ENCODE results near the gene LRRC4C. TPM values are rescaled to one million over a fixed set of nuclear protein-coding genes. Genes with fewer than 3 reads are reported as not detected.

LRRC4C gene
- total RNA-seq, 1 donor from 2014 or later: 0.41 TPM

- Histone ChIP-seq H3K36me3 (no peaks in the 10 kb centered on the region), H3K27me3 (ENCODE audit: low read depth) (no peaks in the 10 kb centered on the region), H3K4me1 (no peaks in the 10 kb centered on the region), H3K9me3 (replicated peaks) (peaks cover 4% of the 10 kb centered on the region), H3K27ac (replicated peaks) (no peak overlapping the region), H3K4me3 (no peak overlapping the region)
- intact Hi-C loops (cut with micrococcal nuclease): no loop called here
- TF ChIP-seq CTCF (IDR thresholded peaks at IDR 0.05; ENCODE audit: borderline replicate concordance): no peak
- DNase-seq: no peak
Measured at GRCh38 chr11:41245184-41245583, 214.3 kb downstream of the LRRC4C start.

GRCh38 chr11:41237382-41237781 is 222.1 kb downstream of the LRRC4C start:
- Histone ChIP-seq H3K4me3 (no peak overlapping the region), H3K27me3 (ENCODE audit: low read depth) (no peaks in the 10 kb centered on the region), H3K36me3 (no peaks in the 10 kb centered on the region), H3K9me3 (replicated peaks) (peaks cover 4% of the 10 kb centered on the region), H3K27ac (replicated peaks) (no peak overlapping the region), H3K4me1 (no peaks in the 10 kb centered on the region)
- no peak for TF ChIP-seq CTCF (IDR thresholded peaks at IDR 0.05; ENCODE audit: borderline replicate concordance)
- DNase-seq: no peak
- intact Hi-C loops (cut with micrococcal nuclease): no loop called here

GRCh38 chr11:41235668-41236067 is 223.8 kb downstream of the LRRC4C start:
- H3K9me3 ChIP-seq (replicated peaks): no peaks in the 10 kb centered on the region
- no peak overlapping the region for H3K4me3 ChIP-seq
- H3K27me3 ChIP-seq (ENCODE audit: low read depth): no peaks in the 10 kb centered on the region
- H3K4me1 ChIP-seq: no peaks in the 10 kb centered on the region
- no peaks in the 10 kb centered on the region for H3K36me3 ChIP-seq
- no peak overlapping the region for H3K27ac ChIP-seq (replicated peaks)
- intact Hi-C loops (cut with micrococcal nuclease): no loop called here
- no peak for TF ChIP-seq CTCF (IDR thresholded peaks at IDR 0.05; ENCODE audit: borderline replicate concordance)
- no peak for DNase-seq

GRCh38 chr11:41225856-41226633 is 233.4 kb downstream of the LRRC4C start:
- H3K36me3 ChIP-seq: no peaks in the 10 kb centered on the region
- H3K27ac ChIP-seq (replicated peaks): no peak overlapping the region
- TF ChIP-seq CTCF (IDR thresholded peaks at IDR 0.05; ENCODE audit: borderline replicate concordance): no peak
- H3K9me3 ChIP-seq (replicated peaks): no peaks in the 10 kb centered on the region
- intact Hi-C loops (cut with micrococcal nuclease): no loop called here
- H3K4me3 ChIP-seq: no peak overlapping the region
- H3K27me3 ChIP-seq (ENCODE audit: low read depth): no peaks in the 10 kb centered on the region
- no peaks in the 10 kb centered on the region for H3K4me1 ChIP-seq
- DNase-seq: no peak

- H3K4me3 ChIP-seq: no peak overlapping the region
- H3K27ac ChIP-seq (replicated peaks): no peak overlapping the region
- no peaks in the 10 kb centered on the region for H3K9me3 ChIP-seq (replicated peaks)
Measured at GRCh38 chr11:41222236-41222635, 237.2 kb downstream of the LRRC4C start.

More at GRCh38 chr11:41222236-41222635, 237.2 kb downstream of the LRRC4C start:
- no peak for DNase-seq
- TF ChIP-seq CTCF (IDR thresholded peaks at IDR 0.05; ENCODE audit: borderline replicate concordance): no peak
- Histone ChIP-seq H3K4me1 (no peaks in the 10 kb centered on the region), H3K36me3 (no peaks in the 10 kb centered on the region), H3K27me3 (ENCODE audit: low read depth) (no peaks in the 10 kb centered on the region)
- intact Hi-C loops (cut with micrococcal nuclease): no loop called here

Measured in left ventricle myocardium inferior (tissue), 1 donor.